ENCODE measurements around the gene LGALS7.
"Not testable (repeated sequence)": the region's sequence is repeated elsewhere in the genome, so short reads cannot be mapped to it uniquely, and the experiment has no call there.

- TF ChIP-seq CTCF (conservative IDR thresholded peaks at IDR 0.05; ENCODE audit: low read length); EZH2phosphoT487 (IDR thresholded peaks at IDR 0.05; ENCODE audit: borderline replicate concordance, low read depth, low read length): not testable (repeated sequence)
Measured at GRCh38 chr19:38821230-38821825, 48.0 kb upstream of the LGALS7 start.
